GM12878 (cell line): Measurements from ENCODE around the gene NAA38. TPM values are rescaled to one million over a fixed set of nuclear protein-coding genes. Genes with fewer than 3 reads are reported as not detected.

Experiments
- ATAC-seq: fragments of 200-7000 bp; cut with Tn5 transposase; 3 replicates; pipeline ENCODE4 v1.9.1; 2020; ENCODE audit warnings: mild to moderate bottlenecking, moderate library complexity
- BruUV-seq: library from RNA; stranded (reverse); fragments of 400-500 nt; replicated peaks from 2 replicates; lab custom pipeline; 2021; lab: Mats Ljungman, UMichigan
- CTCF ChIA-PET: fragments of 300-600 bp; sonication (Branson Sonifier 250); formaldehyde crosslinking; extraction: SDS; loops from one replicate; lab custom pipeline; 2021; ENCODE audit warnings: inconsistent platforms; lab: Yijun Ruan, JAX
- POLR2A ChIA-PET: fragments of 350-600 bp; formaldehyde crosslinking; extraction: SDS; loops from one replicate; lab custom pipeline; 2021; ENCODE audit warnings: inconsistent platforms; lab: Charles Lee
- RAD21 ChIA-PET: fragments of 300-600 bp; sonication (Branson Sonifier 250); formaldehyde crosslinking; loops from one replicate; lab custom pipeline; 2023; ENCODE audit warnings: antibody characterized with exemption; ENCODE audit not compliant: unreplicated experiment; lab: Charles Lee
- SMC1A ChIA-PET: fragments of 300-600 bp; sonication (Branson Sonifier 250); formaldehyde crosslinking; loops from one replicate; lab custom pipeline; 2023; ENCODE audit not compliant: unreplicated experiment, uncharacterized antibody; lab: Charles Lee
- DNase-seq: peaks from one replicate; pipeline ENCODE4 v3.0.0-alpha.2; 2011; ENCODE audit warnings: low read depth, low spot score
- FAIRE-seq: peaks from 3 replicates; lab custom pipeline; 2011; peaks lifted over from hg19 to GRCh38; lab: Jason Lieb, UNC
- H2AFZ ChIP-seq: 2 replicates; pipeline ENCODE4 v1.6.0; 2011; ENCODE audit warnings: low read depth, low read length, control low read depth; ENCODE audit not compliant: control insufficient read depth
- H3K27ac ChIP-seq: 2 replicates; pipeline ENCODE4 v1.5.1; 2011; ENCODE audit warnings: control low read depth; ENCODE audit not compliant: control insufficient read depth, insufficient read depth
- H3K27me3 ChIP-seq, 2 experiments: replicated peaks in 1 of 2; 2 replicates each; pipeline versions ENCODE4 v1.6.0 to v1.6.1; 2011; ENCODE audit warnings: low read length in 1 of 2; ENCODE audit not compliant: control insufficient read depth in 2 of 2, insufficient read depth in 2 of 2
- H3K36me3 ChIP-seq, 2 experiments: 2 replicates each; pipeline ENCODE4 v1.5.1; 2011; ENCODE audit warnings: low read length in 1 of 2; ENCODE audit not compliant: control insufficient read depth in 2 of 2, insufficient read depth in 2 of 2
- H3K4me1 ChIP-seq: 2 replicates; pipeline ENCODE4 v1.6.1; 2011; ENCODE audit warnings: mild to moderate bottlenecking, low read length, moderate library complexity, mixed read lengths; ENCODE audit not compliant: control insufficient read depth, insufficient read depth
- H3K4me2 ChIP-seq: 2 replicates; pipeline ENCODE4 v1.6.0; 2011; ENCODE audit warnings: control low read depth; ENCODE audit not compliant: control insufficient read depth, insufficient read depth
- H3K4me3 ChIP-seq: fragments of 200-600 bp; sonication (generic); 2 replicates; pipeline ENCODE4 v1.5.1; 2016
- H3K79me2 ChIP-seq: 2 replicates; pipeline ENCODE4 v1.6.0; 2011; ENCODE audit warnings: low read length; ENCODE audit not compliant: control insufficient read depth, insufficient read depth
- H3K9ac ChIP-seq: 2 replicates; pipeline ENCODE4 v1.8.0; 2011; ENCODE audit warnings: low read length, control low read depth, mixed read lengths; ENCODE audit not compliant: control insufficient read depth, insufficient read depth
- H3K9me3 ChIP-seq: replicated peaks from 3 replicates; pipeline ENCODE4 v1.5.1; 2011; ENCODE audit warnings: mild to moderate bottlenecking, low read length; ENCODE audit not compliant: control insufficient read depth, insufficient read depth
- H4K20me1 ChIP-seq: 2 replicates; pipeline ENCODE4 v1.6.0; 2011; ENCODE audit not compliant: control insufficient read depth, insufficient read depth
- MEF2A ChIP-seq: IDR thresholded peaks from 2 replicates; pipeline ENCODE4 v1.6.1; 2011; ENCODE audit warnings: low read depth, mild to moderate bottlenecking, low read length, moderate library complexity; ENCODE audit not compliant: insufficient read depth
- PAX8 ChIP-seq: fragments of 450-650 bp; IDR thresholded peaks from 2 replicates; pipeline ENCODE4 v1.6.1; 2017; ENCODE audit warnings: mild to moderate bottlenecking, moderate library complexity
- RELA ChIP-seq: fragments of 450-650 bp; IDR thresholded peaks from 2 replicates; pipeline ENCODE4 v1.8.0; 2014; ENCODE audit warnings: borderline replicate concordance; ENCODE audit not compliant: partially characterized antibody
- TARDBP ChIP-seq: IDR thresholded peaks from 2 replicates; pipeline ENCODE4 v1.6.1; 2016; ENCODE audit warnings: borderline replicate concordance
- WGBS: methylation state at CpG from one replicate; pipeline ENCODE4 v1.1.6; 2016; ENCODE audit warnings: low lambda C conversion rate; ENCODE audit not compliant: insufficient replicate concordance, insufficient coverage; ENCODE audit errors: missing lambda C conversion rate; 5-methylcytosine and 5-hydroxymethylcytosine counted together
- in situ Hi-C: fragments of 300-500 bp; cut with MboI; formaldehyde crosslinking; loops from 9 replicates; pipeline ENCODE4 v1.14.3; 2018; ENCODE audit warnings: mixed read lengths
- intact Hi-C: fragments of 100-400 bp; cut with micrococcal nuclease; formaldehyde crosslinking; loops from one replicate; pipeline ENCODE4 v1.14.2; 2022; ENCODE audit not compliant: unreplicated experiment
- polyA plus RNA-seq, 11 experiments: library from polyadenylated mRNA; depleted of rRNA in 4 of 11; unstranded in 6 of 11; stranded (reverse) in 5 of 11; fragments of >200 nt; fragmentation: Nextera tagmentation in 4 of 11; fragmentation: Illumina TruSeq in 1 of 11; extraction: Ambion mirVana in 4 of 11; extraction: Trizol in 1 of 11; gene quantifications; 1 replicate in 1 of 11; 2 replicates in 10 of 11; pipeline versions ENCODE4 v1.2.1 to v1.2.3, GENCODE V29; 2011 to 2016; ENCODE audit warnings: inconsistent platforms in 2 of 11, missing spikeins in 2 of 11, low read depth in 1 of 11
- total RNA-seq, 4 experiments: library from RNA; depleted of rRNA in 3 of 4; stranded (reverse); fragments of >200 nt in 3 of 4; fragmentation: Illumina TruSeq in 1 of 4; extraction: Trizol in 1 of 4; gene quantifications; 2 replicates each; pipeline versions ENCODE4 v1.2.1 to v1.2.3, GENCODE V29; 2013 to 2021
- TF ChIP-seq, protein P1 (sequence below): IDR thresholded peaks from 2 replicates; pipeline ENCODE4 v1.6.1; 2012; ENCODE audit warnings: low read depth, low read length, improper control_type of control experiment
- TF ChIP-seq, protein P2 (sequence below): IDR thresholded peaks from 2 replicates; pipeline ENCODE4 v1.6.1; 2011; ENCODE audit warnings: borderline replicate concordance, low read depth, mild to moderate bottlenecking, moderate library complexity, low read length; ENCODE audit not compliant: insufficient read depth, poor library complexity, severe bottlenecking
- TF ChIP-seq, protein P3 (sequence below): fragments of 450-650 bp; IDR thresholded peaks from 2 replicates; pipeline ENCODE4 v1.6.1; 2016; ENCODE audit warnings: mild to moderate bottlenecking

Gene NAA38
- total and polyA plus RNA-seq, 10 of the 15 experiments (the other 5 are each of a cell fraction or from before 2014, with no cell fraction given) = 31.5 to 337 (median 215) TPM

DNA sequence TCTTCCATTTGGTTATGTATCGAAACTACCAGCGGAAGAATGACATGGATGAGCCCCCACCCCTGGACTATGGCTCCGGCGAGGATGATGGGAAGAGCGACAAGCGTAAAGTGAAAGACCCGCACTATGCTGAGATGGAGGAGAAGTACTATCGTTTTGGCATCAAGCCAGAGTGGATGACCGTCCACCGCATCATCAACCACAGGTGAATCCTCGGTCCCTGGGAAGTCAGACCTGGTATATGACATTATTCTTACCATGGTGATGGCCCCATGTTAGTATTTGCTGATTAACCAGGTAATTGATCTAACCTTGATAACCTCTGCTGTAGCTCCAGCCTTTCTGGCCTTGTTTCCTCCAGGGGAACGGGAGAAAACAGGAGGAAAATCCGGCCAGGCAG is 39.7 kb upstream of the NAA38 start:
- H3K4me2 ChIP-seq = no peak overlapping the region
- FAIRE-seq = no peak
- ATAC-seq = no peak
- no peaks in the 10 kb centered on the region for H4K20me1 ChIP-seq
- ChIA-PET CTCF (interaction anchor here (1.1 to 1.7 kb wide), 4 partner anchors 33 to 93 kb away, joined by 3 to 5 read pairs (median 4); partner anchors contain the start of gene NAA38), RAD21 (no interaction called here), POLR2A (no interaction called here), SMC1A (interaction anchor here (1.1 to 2.8 kb wide), 3 partner anchors 33 to 144 kb away, joined by 6 to 12 read pairs (median 9); no protein-coding TSS in a partner anchor)
- in situ Hi-C loops (no loop called here), intact Hi-C loops (loop anchor here (5.0 kb wide), 1 partner anchor 35 kb away; no protein-coding TSS in a partner anchor)
- no peak overlapping the region for H3K27ac ChIP-seq
- no peak overlapping the region for H3K4me3 ChIP-seq
- no peaks in the 10 kb centered on the region for H3K9me3 ChIP-seq
- H3K27me3 ChIP-seq = no peaks in the 10 kb centered on the region
- no peaks in the 10 kb centered on the region for H3K79me2 ChIP-seq
- no peak overlapping the region for H2AFZ ChIP-seq
- BruUV-seq = no TSS peak
- peaks cover 31 to 52% of the 10 kb centered on the region in 2 experiments for H3K36me3 ChIP-seq
- no peak for DNase-seq
- no peak for TF ChIP-seq PAX8
- TF ChIP-seq, protein P1, sequence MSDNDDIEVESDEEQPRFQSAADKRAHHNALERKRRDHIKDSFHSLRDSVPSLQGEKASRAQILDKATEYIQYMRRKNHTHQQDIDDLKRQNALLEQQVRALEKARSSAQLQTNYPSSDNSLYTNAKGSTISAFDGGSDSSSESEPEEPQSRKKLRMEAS = no peak
- TF ChIP-seq TARDBP = no peak
- TF ChIP-seq RELA = no peak
- TF ChIP-seq MEF2A = no peak
- TF ChIP-seq, protein P2, sequence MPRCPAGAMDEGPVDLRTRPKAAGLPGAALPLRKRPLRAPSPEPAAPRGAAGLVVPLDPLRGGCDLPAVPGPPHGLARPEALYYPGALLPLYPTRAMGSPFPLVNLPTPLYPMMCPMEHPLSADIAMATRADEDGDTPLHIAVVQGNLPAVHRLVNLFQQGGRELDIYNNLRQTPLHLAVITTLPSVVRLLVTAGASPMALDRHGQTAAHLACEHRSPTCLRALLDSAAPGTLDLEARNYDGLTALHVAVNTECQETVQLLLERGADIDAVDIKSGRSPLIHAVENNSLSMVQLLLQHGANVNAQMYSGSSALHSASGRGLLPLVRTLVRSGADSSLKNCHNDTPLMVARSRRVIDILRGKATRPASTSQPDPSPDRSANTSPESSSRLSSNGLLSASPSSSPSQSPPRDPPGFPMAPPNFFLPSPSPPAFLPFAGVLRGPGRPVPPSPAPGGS = no peak
- TF ChIP-seq, protein P3, sequence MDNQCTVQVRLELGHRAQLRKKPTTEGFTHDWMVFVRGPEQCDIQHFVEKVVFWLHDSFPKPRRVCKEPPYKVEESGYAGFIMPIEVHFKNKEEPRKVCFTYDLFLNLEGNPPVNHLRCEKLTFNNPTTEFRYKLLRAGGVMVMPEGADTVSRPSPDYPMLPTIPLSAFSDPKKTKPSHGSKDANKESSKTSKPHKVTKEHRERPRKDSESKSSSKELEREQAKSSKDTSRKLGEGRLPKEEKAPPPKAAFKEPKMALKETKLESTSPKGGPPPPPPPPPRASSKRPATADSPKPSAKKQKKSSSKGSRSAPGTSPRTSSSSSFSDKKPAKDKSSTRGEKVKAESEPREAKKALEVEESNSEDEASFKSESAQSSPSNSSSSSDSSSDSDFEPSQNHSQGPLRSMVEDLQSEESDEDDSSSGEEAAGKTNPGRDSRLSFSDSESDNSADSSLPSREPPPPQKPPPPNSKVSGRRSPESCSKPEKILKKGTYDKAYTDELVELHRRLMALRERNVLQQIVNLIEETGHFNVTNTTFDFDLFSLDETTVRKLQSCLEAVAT = no peak
- 75% methylated on average over 13 of the region's 13 CpGs for WGBS
- no peak overlapping the region for H3K9ac ChIP-seq
- H3K4me1 ChIP-seq = no peaks in the 10 kb centered on the region
